BE2C (cell line): ENCODE results near the gene NFKBIZ.

Experiments
- DNase-seq: peaks from one replicate; pipeline ENCODE4 v3.0.0-alpha.2; 2020
- H3K27me3 ChIP-seq: fragments of 250-450 bp; sonication (Bioruptor Pico); 2 replicates; pipeline ENCODE4 v1.5.1; 2020; ENCODE audit warnings: mild to moderate bottlenecking
- H3K36me3 ChIP-seq: fragments of 250-450 bp; sonication (Bioruptor Pico); 2 replicates; pipeline ENCODE4 v1.5.1; 2020; ENCODE audit warnings: mild to moderate bottlenecking
- H3K4me1 ChIP-seq: fragments of 250-450 bp; sonication (Bioruptor Pico); 2 replicates; pipeline ENCODE4 v1.5.1; 2020
- H3K4me3 ChIP-seq: 2 replicates; pipeline ENCODE4 v1.5.1; 2011; ENCODE audit warnings: low read depth, low read length
- H3K9me3 ChIP-seq: fragments of 250-450 bp; sonication (Bioruptor Pico); 2 replicates; pipeline ENCODE4 v1.5.1; 2020
- CTCF ChIP-seq: IDR thresholded peaks from 2 replicates; pipeline ENCODE4 v1.5.1; 2012; ENCODE audit warnings: mild to moderate bottlenecking, low read depth, low read length

NFKBIZ gene

GRCh38 chr3:101870138-101870537 lies 20.8 kb downstream of the NFKBIZ start:
- TF ChIP-seq CTCF, result no peak
- Histone ChIP-seq H3K4me1 (peaks cover 6% of the 10 kb centered on the region; the same call in 1 of the 2 replicates), H3K9me3 (no peaks in the 10 kb centered on the region), H3K36me3 (no peaks in the 10 kb centered on the region), H3K4me3 (no peak overlapping the region), H3K27me3 (no peaks in the 10 kb centered on the region)
- no peak for DNase-seq

GRCh38 chr3:101873619-101874018 lies 24.3 kb downstream of the NFKBIZ start:
- Histone ChIP-seq H3K36me3 (no peaks in the 10 kb centered on the region), H3K27me3 (no peaks in the 10 kb centered on the region), H3K4me1 (no peaks in the 10 kb centered on the region), H3K4me3 (no peak overlapping the region), H3K9me3 (no peaks in the 10 kb centered on the region)
- TF ChIP-seq CTCF, result no peak
- no peak for DNase-seq

- DNase-seq, result no peak
- TF ChIP-seq CTCF, result no peak
- Histone ChIP-seq H3K27me3 (no peaks in the 10 kb centered on the region), H3K4me1 (no peaks in the 10 kb centered on the region), H3K36me3 (no peaks in the 10 kb centered on the region), H3K9me3 (no peaks in the 10 kb centered on the region), H3K4me3 (no peak overlapping the region)
These were observed 26.8 kb downstream of the NFKBIZ start for GRCh38 chr3:101876142-101876541.

GRCh38 chr3:101878589-101878988 lies 29.3 kb downstream of the NFKBIZ start:
- Histone ChIP-seq H3K4me1 (no peaks in the 10 kb centered on the region), H3K4me3 (no peak overlapping the region), H3K27me3 (no peaks in the 10 kb centered on the region), H3K36me3 (no peaks in the 10 kb centered on the region), H3K9me3 (no peaks in the 10 kb centered on the region)
- DNase-seq, result no peak
- TF ChIP-seq CTCF, result no peak

- no peaks in the 10 kb centered on the region for H3K36me3 ChIP-seq
- no peak for DNase-seq
- TF ChIP-seq CTCF, result no peak
These were observed 29.8 kb downstream of the NFKBIZ start for GRCh38 chr3:101879102-101879501.

GRCh38 chr3:101879623-101880284 lies 30.4 kb downstream of the NFKBIZ start:
- DNase-seq, result no peak
- Histone ChIP-seq H3K9me3 (no peaks in the 10 kb centered on the region), H3K4me3 (no peak overlapping the region), H3K27me3 (no peaks in the 10 kb centered on the region), H3K36me3 (no peaks in the 10 kb centered on the region), H3K4me1 (no peaks in the 10 kb centered on the region)
- TF ChIP-seq CTCF, result no peak

More at GRCh38 chr3:101879102-101879501, 29.8 kb downstream of the NFKBIZ start:
- Histone ChIP-seq H3K27me3 (no peaks in the 10 kb centered on the region), H3K4me3 (no peak overlapping the region), H3K9me3 (no peaks in the 10 kb centered on the region), H3K4me1 (no peaks in the 10 kb centered on the region)
